ENCODE data around the gene ATP12A.

GRCh38 chr13:24671386-24672113 lies 8.7 kb upstream of the ATP12A start:
- TF ChIP-seq CTCF (IDR thresholded peaks at IDR 0.05) (peak; percentile 46 to 60 (median 52)), POLR2A (IDR thresholded peaks at IDR 0.05) (no peak)
